GM23338 (cell line): ENCODE measurements around the gene ADGRD2. TPM values are rescaled to one million over a fixed set of nuclear protein-coding genes. Genes with fewer than 3 reads are reported as not detected.
A peak's percentile ranks its signal among the peaks of the same experiment; 100 is the strongest.

ENCODE experiments used
- ATAC-seq: fragments of 200-7000 bp; cut with Tn5 transposase; 3 replicates; pipeline ENCODE4 v1.9.1; 2020
- DNase-seq: peaks from one replicate; pipeline ENCODE4 v3.0.0-alpha.2; 2015; ENCODE audit warnings: low spot score
- H2AFZ ChIP-seq: fragments of 200-600 bp; sonication (generic); 2 replicates; pipeline ENCODE4 v1.8.0; 2016; ENCODE audit warnings: antibody characterized with exemption, mild to moderate bottlenecking, moderate library complexity
- H3F3A ChIP-seq: fragments of 200-600 bp; sonication (generic); replicated peaks from 2 replicates; pipeline ENCODE4 v1.8.0; 2017; ENCODE audit warnings: antibody characterized with exemption, mixed run types, low read depth
- H3K27ac ChIP-seq: fragments of 200-600 bp; sonication (generic); 2 replicates; pipeline ENCODE4 v1.6.1; 2016; ENCODE audit warnings: low read depth
- H3K27me3 ChIP-seq: fragments of 200-600 bp; sonication (generic); 2 replicates; pipeline ENCODE4 v1.8.0; 2016; ENCODE audit warnings: mild to moderate bottlenecking, mixed run types, moderate library complexity; ENCODE audit not compliant: insufficient read depth
- H3K36me3 ChIP-seq: fragments of 200-600 bp; sonication (generic); 2 replicates; pipeline ENCODE4 v1.8.0; 2016; ENCODE audit warnings: mild to moderate bottlenecking; ENCODE audit not compliant: insufficient read depth
- H3K4me1 ChIP-seq: fragments of 200-600 bp; sonication (generic); 2 replicates; pipeline ENCODE4 v1.8.0; 2016; ENCODE audit warnings: mild to moderate bottlenecking, moderate library complexity; ENCODE audit not compliant: insufficient read depth
- H3K4me2 ChIP-seq: fragments of 200-600 bp; sonication (generic); 2 replicates; pipeline ENCODE4 v1.7.1; 2017; ENCODE audit warnings: mixed run types
- H3K4me3 ChIP-seq: fragments of 200-600 bp; sonication (generic); 2 replicates; pipeline ENCODE4 v1.6.1; 2016; ENCODE audit warnings: mixed run types
- H3K79me2 ChIP-seq: fragments of 200-600 bp; sonication (generic); replicated peaks from 2 replicates; pipeline ENCODE4 v1.8.0; 2017; ENCODE audit warnings: mild to moderate bottlenecking; ENCODE audit not compliant: insufficient read depth
- H3K9me2 ChIP-seq: fragments of 200-600 bp; sonication (generic); 2 replicates; pipeline ENCODE4 v1.8.0; 2017; ENCODE audit not compliant: insufficient read depth
- H4K20me1 ChIP-seq: fragments of 200-600 bp; sonication (generic); replicated peaks from 2 replicates; pipeline ENCODE4 v1.8.0; 2017; ENCODE audit warnings: mild to moderate bottlenecking; ENCODE audit not compliant: insufficient read depth
- H3K27ac Mint-ChIP-seq: 2 replicates; pipeline ENCODE4 v1.8.0; 2020; ENCODE audit warnings: inconsistent platforms, mild to moderate bottlenecking, moderate library complexity, mixed read lengths
- H3K27me3 Mint-ChIP-seq: 3 replicates; pipeline ENCODE4 v1.8.0; 2022; ENCODE audit warnings: low read depth, mild to moderate bottlenecking, moderate library complexity, mixed read lengths, inconsistent platforms; ENCODE audit not compliant: insufficient read depth, poor library complexity
- H3K36me3 Mint-ChIP-seq: 3 replicates; pipeline ENCODE4 v1.8.0; 2021; ENCODE audit warnings: low read depth, mild to moderate bottlenecking, inconsistent platforms, moderate library complexity, mixed read lengths
- H3K4me1 Mint-ChIP-seq: 3 replicates; pipeline ENCODE4 v1.8.0; 2020; ENCODE audit warnings: mild to moderate bottlenecking, inconsistent platforms, mixed read lengths
- H3K4me3 Mint-ChIP-seq: 3 replicates; pipeline ENCODE4 v1.8.0; 2021; ENCODE audit warnings: moderate library complexity, mild to moderate bottlenecking, inconsistent platforms, mixed read lengths
- H3K9me3 Mint-ChIP-seq: 3 replicates; pipeline ENCODE4 v1.8.0; 2020; ENCODE audit warnings: moderate library complexity, mild to moderate bottlenecking, inconsistent platforms, mixed read lengths
- CREB1 ChIP-seq: fragments of 250-450 bp; sonication (Bioruptor Pico); IDR thresholded peaks from 2 replicates; pipeline ENCODE4 v1.5.0; 2020; ENCODE audit warnings: low read depth, mild to moderate bottlenecking, moderate library complexity
- EZH2 ChIP-seq: fragments of 200-600 bp; sonication (generic); IDR thresholded peaks from one replicate; pipeline ENCODE4 v1.8.0; 2017; ENCODE audit warnings: antibody characterized with exemption, mild to moderate bottlenecking, low read depth; ENCODE audit not compliant: unreplicated experiment
- EZH2phosphoT487 ChIP-seq: fragments of 200-600 bp; sonication (generic); IDR thresholded peaks from one replicate; pipeline ENCODE4 v1.8.1; 2018; ENCODE audit warnings: antibody characterized with exemption; ENCODE audit not compliant: unreplicated experiment
- JUNB ChIP-seq: IDR thresholded peaks from one replicate; pipeline ENCODE4 v1.6.1; 2016; ENCODE audit warnings: antibody characterized with exemption; ENCODE audit not compliant: unreplicated experiment
- REST ChIP-seq: IDR thresholded peaks from one replicate; pipeline ENCODE4 v1.6.1; 2018; ENCODE audit warnings: antibody characterized with exemption; ENCODE audit not compliant: unreplicated experiment
- STAT1 ChIP-seq: IDR thresholded peaks from one replicate; pipeline ENCODE4 v1.6.1; 2016; ENCODE audit warnings: antibody characterized with exemption; ENCODE audit not compliant: unreplicated experiment
- ZNF331 ChIP-seq: fragments of 250-450 bp; sonication (Bioruptor Pico); IDR thresholded peaks from 2 replicates; pipeline ENCODE4 v1.5.0; 2020; ENCODE audit warnings: low read depth, mild to moderate bottlenecking, moderate library complexity
- polyA plus RNA-seq: library from polyadenylated mRNA; unstranded; fragments of >200 nt; fragmentation: Nextera tagmentation; extraction: Ambion mirVana; gene quantifications from 2 replicates; pipeline ENCODE4 v1.2.1, GENCODE V29; 2016
- total RNA-seq: library from RNA; depleted of rRNA; stranded (reverse); fragments of >200 nt; shearing (Covaris generic); gene quantifications from 2 replicates; pipeline ENCODE4 v1.2.3, GENCODE V29; 2014
- TF ChIP-seq, protein P1 (sequence below): IDR thresholded peaks from 2 replicates; pipeline ENCODE4 v1.6.1; 2016; ENCODE audit warnings: antibody characterized with exemption
- TF ChIP-seq, protein P2 (sequence below): fragments of 250-450 bp; sonication (Bioruptor Pico); IDR thresholded peaks from 2 replicates; pipeline ENCODE4 v1.5.0; 2020; ENCODE audit warnings: mild to moderate bottlenecking, moderate library complexity

The ADGRD2 gene
- total and polyA plus RNA-seq, 2 experiments from 2014 or later, result 0.45 to 0.78 TPM

- TF ChIP-seq, protein P1, sequence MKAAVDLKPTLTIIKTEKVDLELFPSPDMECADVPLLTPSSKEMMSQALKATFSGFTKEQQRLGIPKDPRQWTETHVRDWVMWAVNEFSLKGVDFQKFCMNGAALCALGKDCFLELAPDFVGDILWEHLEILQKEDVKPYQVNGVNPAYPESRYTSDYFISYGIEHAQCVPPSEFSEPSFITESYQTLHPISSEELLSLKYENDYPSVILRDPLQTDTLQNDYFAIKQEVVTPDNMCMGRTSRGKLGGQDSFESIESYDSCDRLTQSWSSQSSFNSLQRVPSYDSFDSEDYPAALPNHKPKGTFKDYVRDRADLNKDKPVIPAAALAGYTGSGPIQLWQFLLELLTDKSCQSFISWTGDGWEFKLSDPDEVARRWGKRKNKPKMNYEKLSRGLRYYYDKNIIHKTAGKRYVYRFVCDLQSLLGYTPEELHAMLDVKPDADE, result no peak
- TF ChIP-seq, protein P2, sequence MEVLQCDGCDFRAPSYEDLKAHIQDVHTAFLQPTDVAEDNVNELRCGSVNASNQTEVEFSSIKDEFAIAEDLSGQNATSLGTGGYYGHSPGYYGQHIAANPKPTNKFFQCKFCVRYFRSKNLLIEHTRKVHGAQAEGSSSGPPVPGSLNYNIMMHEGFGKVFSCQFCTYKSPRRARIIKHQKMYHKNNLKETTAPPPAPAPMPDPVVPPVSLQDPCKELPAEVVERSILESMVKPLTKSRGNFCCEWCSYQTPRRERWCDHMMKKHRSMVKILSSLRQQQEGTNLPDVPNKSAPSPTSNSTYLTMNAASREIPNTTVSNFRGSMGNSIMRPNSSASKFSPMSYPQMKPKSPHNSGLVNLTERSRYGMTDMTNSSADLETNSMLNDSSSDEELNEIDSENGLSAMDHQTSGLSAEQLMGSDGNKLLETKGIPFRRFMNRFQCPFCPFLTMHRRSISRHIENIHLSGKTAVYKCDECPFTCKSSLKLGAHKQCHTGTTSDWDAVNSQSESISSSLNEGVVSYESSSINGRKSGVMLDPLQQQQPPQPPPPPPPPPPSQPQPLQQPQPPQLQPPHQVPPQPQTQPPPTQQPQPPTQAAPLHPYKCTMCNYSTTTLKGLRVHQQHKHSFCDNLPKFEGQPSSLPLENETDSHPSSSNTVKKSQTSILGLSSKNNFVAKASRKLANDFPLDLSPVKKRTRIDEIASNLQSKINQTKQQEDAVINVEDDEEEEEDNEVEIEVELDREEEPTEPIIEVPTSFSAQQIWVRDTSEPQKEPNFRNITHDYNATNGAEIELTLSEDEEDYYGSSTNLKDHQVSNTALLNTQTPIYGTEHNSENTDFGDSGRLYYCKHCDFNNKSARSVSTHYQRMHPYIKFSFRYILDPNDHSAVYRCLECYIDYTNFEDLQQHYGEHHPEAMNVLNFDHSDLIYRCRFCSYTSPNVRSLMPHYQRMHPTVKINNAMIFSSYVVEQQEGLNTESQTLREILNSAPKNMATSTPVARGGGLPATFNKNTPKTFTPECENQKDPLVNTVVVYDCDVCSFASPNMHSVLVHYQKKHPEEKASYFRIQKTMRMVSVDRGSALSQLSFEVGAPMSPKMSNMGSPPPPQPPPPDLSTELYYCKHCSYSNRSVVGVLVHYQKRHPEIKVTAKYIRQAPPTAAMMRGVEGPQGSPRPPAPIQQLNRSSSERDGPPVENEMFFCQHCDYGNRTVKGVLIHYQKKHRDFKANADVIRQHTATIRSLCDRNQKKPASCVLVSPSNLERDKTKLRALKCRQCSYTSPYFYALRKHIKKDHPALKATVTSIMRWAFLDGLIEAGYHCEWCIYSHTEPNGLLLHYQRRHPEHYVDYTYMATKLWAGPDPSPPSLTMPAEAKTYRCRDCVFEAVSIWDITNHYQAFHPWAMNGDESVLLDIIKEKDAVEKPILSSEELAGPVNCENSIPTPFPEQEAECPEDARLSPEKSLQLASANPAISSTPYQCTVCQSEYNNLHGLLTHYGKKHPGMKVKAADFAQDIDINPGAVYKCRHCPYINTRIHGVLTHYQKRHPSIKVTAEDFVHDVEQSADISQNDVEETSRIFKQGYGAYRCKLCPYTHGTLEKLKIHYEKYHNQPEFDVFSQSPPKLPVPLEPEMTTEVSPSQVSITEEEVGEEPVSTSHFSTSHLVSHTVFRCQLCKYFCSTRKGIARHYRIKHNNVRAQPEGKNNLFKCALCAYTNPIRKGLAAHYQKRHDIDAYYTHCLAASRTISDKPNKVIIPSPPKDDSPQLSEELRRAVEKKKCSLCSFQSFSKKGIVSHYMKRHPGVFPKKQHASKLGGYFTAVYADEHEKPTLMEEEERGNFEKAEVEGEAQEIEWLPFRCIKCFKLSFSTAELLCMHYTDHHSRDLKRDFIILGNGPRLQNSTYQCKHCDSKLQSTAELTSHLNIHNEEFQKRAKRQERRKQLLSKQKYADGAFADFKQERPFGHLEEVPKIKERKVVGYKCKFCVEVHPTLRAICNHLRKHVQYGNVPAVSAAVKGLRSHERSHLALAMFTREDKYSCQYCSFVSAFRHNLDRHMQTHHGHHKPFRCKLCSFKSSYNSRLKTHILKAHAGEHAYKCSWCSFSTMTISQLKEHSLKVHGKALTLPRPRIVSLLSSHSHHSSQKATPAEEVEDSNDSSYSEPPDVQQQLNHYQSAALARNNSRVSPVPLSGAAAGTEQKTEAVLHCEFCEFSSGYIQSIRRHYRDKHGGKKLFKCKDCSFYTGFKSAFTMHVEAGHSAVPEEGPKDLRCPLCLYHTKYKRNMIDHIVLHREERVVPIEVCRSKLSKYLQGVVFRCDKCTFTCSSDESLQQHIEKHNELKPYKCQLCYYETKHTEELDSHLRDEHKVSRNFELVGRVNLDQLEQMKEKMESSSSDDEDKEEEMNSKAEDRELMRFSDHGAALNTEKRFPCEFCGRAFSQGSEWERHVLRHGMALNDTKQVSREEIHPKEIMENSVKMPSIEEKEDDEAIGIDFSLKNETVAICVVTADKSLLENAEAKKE (CRISPR knock-in tag), result no peak
Observed at GRCh38 chr9:124497441-124497840, 47.2 kb downstream of the ADGRD2 start (continued).

DNA sequence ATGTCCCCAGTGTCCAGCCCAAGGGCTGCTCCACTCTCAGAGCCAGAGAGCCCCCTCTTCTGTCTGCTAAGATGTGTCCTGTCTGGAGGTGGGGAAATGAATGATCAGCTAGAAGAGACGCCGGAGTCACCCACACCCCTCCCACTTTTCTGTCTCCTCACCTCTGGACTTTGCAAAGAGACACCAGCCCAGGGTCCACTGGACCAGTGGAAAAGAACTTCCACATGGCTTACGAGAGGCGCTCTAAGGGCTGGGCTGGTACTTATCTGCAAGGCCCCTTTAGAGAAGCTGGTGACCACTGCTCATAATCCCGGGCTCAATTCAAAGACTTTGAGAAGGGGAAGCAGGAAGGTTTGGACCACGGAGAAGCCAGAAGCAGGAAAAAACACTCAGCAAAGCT, 47.8 kb downstream of the ADGRD2 start:
- TF ChIP-seq CREB1, result no peak
- no peak for TF ChIP-seq ZNF331 (CRISPR knock-in tag)
- no peak for TF ChIP-seq REST
- TF ChIP-seq STAT1, result no peak
- no peak for TF ChIP-seq EZH2phosphoT487
- no peak for TF ChIP-seq EZH2
- TF ChIP-seq, protein P1, result no peak
- TF ChIP-seq JUNB, result no peak
- no peak overlapping the region for H3K27ac Mint-ChIP-seq
- H3K4me3 Mint-ChIP-seq, result no peak overlapping the region
- no peaks in the 10 kb centered on the region for H3K9me3 Mint-ChIP-seq
- H3K4me2 ChIP-seq, result no peak overlapping the region
- H3K27me3 Mint-ChIP-seq, result peaks cover 26% of the 10 kb centered on the region
- no peaks in the 10 kb centered on the region for H3F3A ChIP-seq
- H3K36me3 Mint-ChIP-seq, result no peaks in the 10 kb centered on the region; the same call in 2 of the 3 replicates
- no peaks in the 10 kb centered on the region for H3K36me3 ChIP-seq
- peaks cover 6% of the 10 kb centered on the region for H3K4me1 Mint-ChIP-seq
- ATAC-seq (no peak), DNase-seq (no peak)
- no peaks in the 10 kb centered on the region; the same call in 1 of the 2 replicates for H4K20me1 ChIP-seq
- H3K9me2 ChIP-seq, result no peaks in the 10 kb centered on the region
- no peaks in the 10 kb centered on the region for H3K79me2 ChIP-seq
- 0 out of 2 replicates have a peak overlapping the region, but pooled peaks have one; percentile 32 for H2AFZ ChIP-seq
- peaks cover 24% of the 10 kb centered on the region for H3K27me3 ChIP-seq
- H3K4me3 ChIP-seq, result no peak overlapping the region
- H3K4me1 ChIP-seq, result no peaks in the 10 kb centered on the region
- H3K27ac ChIP-seq, result no peak overlapping the region
